Upper lobe of left lung (tissue), 6 donors: ENCODE results near the gene ITIH1. TPM values are rescaled to one million over a fixed set of nuclear protein-coding genes. Genes with fewer than 3 reads are reported as not detected.
"Not testable (repeated sequence)": the region's sequence is repeated elsewhere in the genome, so short reads cannot be mapped to it uniquely, and the experiment has no call there.

Experiments
- ATAC-seq, 2 donors: fragments of 200-7000 bp; cut with Tn5 transposase; one replicate each; pipeline ENCODE4 v1.9.1; 2022; ENCODE audit warnings: mild to moderate bottlenecking in 2 of 2, moderate library complexity in 2 of 2; ENCODE audit not compliant: low FRiP score in 2 of 2
- DNase-seq, 2 donors: peaks; one replicate each; pipeline ENCODE4 v3.0.0-alpha.2; 2019 to 2020
- H3K27ac ChIP-seq, 4 donors: fragments of 200-600 bp; sonication (generic); one replicate each; pipeline ENCODE4 v1.5.1; 2016 to 2019
- H3K27me3 ChIP-seq, 4 donors: fragments of 200-600 bp; sonication (generic); one replicate each; pipeline ENCODE4 v1.5.1; 2017 to 2019
- H3K36me3 ChIP-seq, 4 donors: fragments of 200-600 bp; sonication (generic); one replicate each; pipeline ENCODE4 v1.5.1; 2016 to 2019
- H3K4me1 ChIP-seq, 4 donors: fragments of 200-600 bp; sonication (generic); one replicate each; pipeline ENCODE4 v1.5.1; 2018 to 2019
- H3K4me3 ChIP-seq, 4 donors: fragments of 200-600 bp; sonication (generic); one replicate each; pipeline ENCODE4 v1.5.1; 2017 to 2019; ENCODE audit warnings: mild to moderate bottlenecking in 2 of 4, moderate library complexity in 1 of 4
- H3K9me3 ChIP-seq, 4 donors: fragments of 200-600 bp; sonication (generic); one replicate each; pipeline ENCODE4 v1.5.1; 2018 to 2019
- CTCF ChIP-seq, 6 experiments: fragments of 450-650 bp in 4 of 6; fragments of 200-600 bp in 2 of 6; sonication (generic) in 2 of 6; IDR thresholded peaks; one replicate each; pipeline ENCODE4 v1.5.1; 2016 to 2019; ENCODE audit warnings: antibody characterized with exemption in 6 of 6
- EP300 ChIP-seq, 4 donors: sonication (generic); formaldehyde crosslinking; IDR thresholded peaks; one replicate each; pipeline ENCODE4 v1.5.1; 2017; ENCODE audit warnings: antibody characterized with exemption in 4 of 4, control low read depth in 2 of 4
- POLR2A ChIP-seq, 4 donors: fragments of 450-650 bp; IDR thresholded peaks; one replicate each; pipeline ENCODE4 v1.5.1; 2016 to 2017; ENCODE audit warnings: antibody characterized with exemption in 4 of 4, mild to moderate bottlenecking in 2 of 4
- POLR2AphosphoS5 ChIP-seq, 2 donors: sonication (generic); formaldehyde crosslinking; IDR thresholded peaks; one replicate each; pipeline ENCODE4 v1.5.1; 2017; ENCODE audit warnings: antibody characterized with exemption in 2 of 2
- WGBS, 2 donors: methylation state at CpG; one replicate each; pipeline ENCODE4 v1.1.5; 2017 to 2018; 5-methylcytosine and 5-hydroxymethylcytosine counted together
- total RNA-seq, 6 donors: library from RNA; depleted of rRNA in 4 of 6; stranded (reverse); fragments of >200 nt in 4 of 6; gene quantifications; one replicate each; pipeline versions ENCODE4 v1.1.0 to v1.2.1, GENCODE V29; 2016 to 2021
- donor health status: DM: no; HTN: no; CAD: no; lungs with moderate emphysema.
- donor health status: DM: no; HTN: yes; CAD: no; lungs with severe emphysema.

Gene ITIH1
- total RNA-seq, 6 donors from 2014 or later, result 0.40 to 0.54 TPM; not detected in 4

DNA sequence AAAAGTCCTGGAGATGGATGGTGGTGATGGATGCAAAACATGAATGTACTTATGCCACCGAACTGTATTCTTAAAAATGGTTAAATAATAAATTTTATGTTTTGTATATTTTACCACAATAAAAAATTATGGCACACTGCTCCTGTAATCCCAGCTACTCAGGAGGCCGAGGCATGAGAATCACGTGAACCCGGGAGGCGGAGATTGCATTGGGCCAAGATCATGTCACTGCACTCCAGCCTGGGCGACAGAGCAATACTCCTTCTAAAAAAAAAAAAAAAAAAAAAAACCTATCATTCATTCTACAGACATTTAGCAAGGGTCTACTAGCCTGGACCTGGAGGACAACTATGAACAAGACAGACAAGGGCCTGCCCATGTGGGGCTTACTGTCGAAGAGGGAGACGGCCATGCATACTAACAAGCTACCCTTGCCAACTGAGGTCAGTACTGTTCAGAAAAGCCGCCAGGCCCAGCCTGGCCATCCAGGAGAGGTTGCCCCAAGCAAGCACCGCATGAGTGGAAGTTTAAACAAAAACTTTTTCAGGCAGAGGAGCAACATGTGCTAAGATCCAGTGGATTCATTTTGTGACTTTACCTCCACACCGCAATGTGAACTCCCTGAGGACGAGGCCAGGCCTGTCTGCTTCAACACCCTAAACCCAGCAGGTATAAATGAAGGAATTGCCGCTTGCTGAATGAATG lies 3.9 kb upstream of the ITIH1 start:
- TF ChIP-seq POLR2A (IDR thresholded peaks at IDR 0.05) (no peak), POLR2AphosphoS5 (IDR thresholded peaks at IDR 0.05) (no peak), CTCF (IDR thresholded peaks at IDR 0.05) (no peak), EP300 (IDR thresholded peaks at IDR 0.05) (no peak)
- no peak for ATAC-seq
- peaks cover 12 to 23% (median 17%) of the 10 kb centered on the region in 4 donors for H3K4me1 ChIP-seq
- 93 to 95% methylated on average over 12 to 13 of the region's 13 CpGs for WGBS, 2 donors
- H3K4me3 ChIP-seq, result no peak overlapping the region
- no peaks in the 10 kb centered on the region for H3K36me3 ChIP-seq
- no peaks in the 10 kb centered on the region for H3K27me3 ChIP-seq
- DNase-seq, result no peak
- no peak overlapping the region for H3K27ac ChIP-seq
- no peaks in the 10 kb centered on the region for H3K9me3 ChIP-seq

DNA sequence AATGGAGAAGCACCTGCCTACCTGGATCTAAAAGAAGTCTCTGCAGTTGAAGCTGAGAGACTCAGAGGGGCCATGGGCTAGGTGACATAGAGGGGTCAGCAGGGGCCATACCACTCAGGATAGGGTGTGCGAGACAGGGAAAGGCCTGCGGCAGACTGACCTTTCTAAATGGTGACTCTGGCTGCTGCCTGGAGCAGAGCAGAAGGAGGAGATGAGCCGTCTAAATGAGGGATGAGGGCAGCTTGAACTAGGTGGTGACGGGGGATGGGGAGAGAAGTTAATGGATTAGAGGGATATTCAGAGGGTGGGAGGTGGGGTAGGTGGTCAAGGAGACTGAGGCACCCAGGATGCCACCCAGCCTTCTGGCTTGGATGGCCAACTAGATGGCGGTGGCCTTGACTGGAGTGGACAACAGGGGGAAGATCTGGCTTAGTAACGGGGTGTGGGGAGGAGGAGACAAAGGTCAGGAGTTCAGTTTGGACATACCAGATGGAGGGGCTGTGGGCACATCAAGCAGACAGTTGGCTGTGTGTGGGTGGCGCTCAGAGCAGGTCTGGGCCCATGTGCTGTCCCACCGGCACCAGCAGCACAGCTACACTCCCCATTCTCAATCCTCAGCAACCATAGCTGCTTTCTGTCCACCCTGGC lies 3.2 kb upstream of the ITIH1 start:
- WGBS, 2 donors, result 82 to 88% methylated on average over 8 of the region's 8 CpGs
- ATAC-seq, result no peak
- Histone ChIP-seq H3K4me1 (peaks cover 12 to 16% (median 14%) of the 10 kb centered on the region in 4 donors), H3K27me3 (no peaks in the 10 kb centered on the region), H3K9me3 (no peaks in the 10 kb centered on the region), H3K36me3 (no peaks in the 10 kb centered on the region), H3K4me3 (no peak overlapping the region), H3K27ac (no peak overlapping the region)
- no peak for DNase-seq
- no peak for TF ChIP-seq POLR2A (IDR thresholded peaks at IDR 0.05)
- no peak for TF ChIP-seq EP300 (IDR thresholded peaks at IDR 0.05)
- TF ChIP-seq CTCF (IDR thresholded peaks at IDR 0.05), result no peak
- no peak for TF ChIP-seq POLR2AphosphoS5 (IDR thresholded peaks at IDR 0.05)

GRCh38 chr3:52774901-52775864 lies 2.2 kb upstream of the ITIH1 start:
- TF ChIP-seq CTCF (IDR thresholded peaks at IDR 0.05), result no peak
- TF ChIP-seq POLR2A (IDR thresholded peaks at IDR 0.05), result no peak
- no peak for TF ChIP-seq EP300 (IDR thresholded peaks at IDR 0.05)
- no peak for TF ChIP-seq POLR2AphosphoS5 (IDR thresholded peaks at IDR 0.05)
- H3K9me3 ChIP-seq, result no peaks in the 10 kb centered on the region
- H3K4me3 ChIP-seq, result no peak overlapping the region
- H3K36me3 ChIP-seq, result no peaks in the 10 kb centered on the region
- no peak overlapping the region for H3K27ac ChIP-seq
- DNase-seq (no peak), ATAC-seq (no peak)
- H3K4me1 ChIP-seq, result peaks cover 2 to 6% (median 4%) of the 10 kb centered on the region in 4 donors
- 51 to 52% methylated on average over 6 of the region's 6 CpGs for WGBS, 2 donors
- H3K27me3 ChIP-seq, result no peaks in the 10 kb centered on the region

- Histone ChIP-seq H3K36me3 (no peaks in the 10 kb centered on the region), H3K27ac (no peak overlapping the region), H3K4me1 (peaks cover 0 to 5% (median 4%) of the 10 kb centered on the region in 4 donors), H3K4me3 (no peak overlapping the region), H3K9me3 (no peaks in the 10 kb centered on the region), H3K27me3 (no peaks in the 10 kb centered on the region)
- TF ChIP-seq POLR2A (IDR thresholded peaks at IDR 0.05), result no peak
- no peak for TF ChIP-seq POLR2AphosphoS5 (IDR thresholded peaks at IDR 0.05)
- TF ChIP-seq CTCF (IDR thresholded peaks at IDR 0.05), result no peak
- no peak for TF ChIP-seq EP300 (IDR thresholded peaks at IDR 0.05)
- WGBS, 2 donors, result 66 to 70% methylated on average over 8 of the region's 8 CpGs
- DNase-seq (no peak), ATAC-seq (no peak)
These were observed 1.5 kb upstream of the ITIH1 start for GRCh38 chr3:52775877-52776276.

DNA sequence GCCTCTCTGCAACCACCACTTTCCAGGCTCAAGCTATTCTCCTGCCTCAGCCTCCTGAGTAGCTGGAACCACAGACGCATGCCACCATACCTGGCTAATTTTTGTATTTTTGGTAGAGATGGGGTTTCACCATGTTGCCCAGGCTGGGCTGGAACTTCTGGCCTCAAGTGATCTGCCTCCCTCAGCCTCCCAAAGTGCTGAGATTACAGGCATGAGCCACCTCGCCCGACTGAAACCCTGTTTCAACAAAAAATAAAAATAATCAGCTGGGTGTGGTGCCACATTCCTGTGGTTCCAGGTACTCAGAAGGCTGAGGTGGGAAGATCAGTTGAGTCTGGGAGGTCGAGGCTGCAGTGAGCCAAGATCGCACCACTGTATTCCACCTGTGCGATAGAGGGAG lies 913 bp upstream of the ITIH1 start:
- not testable (repeated sequence) for H3K27ac ChIP-seq, H3K4me3 ChIP-seq, H3K27me3 ChIP-seq, H3K9me3 ChIP-seq, ATAC-seq, H3K4me1 ChIP-seq, H3K36me3 ChIP-seq, DNase-seq
- WGBS, 2 donors, result 71 to 79% methylated on average over 6 of the region's 6 CpGs
